Keratinocyte (primary cell): ENCODE data around the gene PDK1. TPM values are rescaled to one million over a fixed set of nuclear protein-coding genes. Genes with fewer than 3 reads are reported as not detected.
"Not testable (repeated sequence)": the region's sequence is repeated elsewhere in the genome, so short reads cannot be mapped to it uniquely, and the experiment has no call there.

Experiments
- DNase-seq: peaks from one replicate; pipeline ENCODE4 v3.0.0-alpha.2; 2011; ENCODE audit warnings: low read depth, missing footprints, low spot score
- FAIRE-seq: peaks from 2 replicates; lab custom pipeline; 2011; peaks lifted over from hg19 to GRCh38; lab: Jason Lieb, UNC
- H2AFZ ChIP-seq: 2 replicates; pipeline ENCODE4 v1.6.0; 2012; ENCODE audit warnings: low read length, control low read depth, inconsistent platforms; ENCODE audit not compliant: control insufficient read depth
- H3K27ac ChIP-seq: 2 replicates; pipeline ENCODE4 v1.5.1; 2011; ENCODE audit warnings: low read length; ENCODE audit not compliant: control insufficient read depth, insufficient read depth
- H3K27me3 ChIP-seq: 3 replicates; pipeline ENCODE4 v1.6.0; 2011; ENCODE audit warnings: low read length; ENCODE audit not compliant: control insufficient read depth, insufficient read depth; ENCODE audit errors: extremely low read depth
- H3K36me3 ChIP-seq, 2 experiments: 2 replicates in 1 of 2; 3 replicates in 1 of 2; pipeline ENCODE4 v1.5.1; 2011; ENCODE audit warnings: low read length in 2 of 2, mild to moderate bottlenecking in 1 of 2; ENCODE audit not compliant: control insufficient read depth in 2 of 2, insufficient read depth in 2 of 2; ENCODE audit errors: extremely low read depth in 1 of 2
- H3K4me1 ChIP-seq: 3 replicates; pipeline ENCODE4 v1.5.1; 2011; ENCODE audit warnings: low read length; ENCODE audit not compliant: control insufficient read depth, insufficient read depth; ENCODE audit errors: extremely low read depth
- H3K4me2 ChIP-seq: 3 replicates; pipeline ENCODE4 v1.6.0; 2011; ENCODE audit warnings: low read depth, low read length; ENCODE audit not compliant: control insufficient read depth, insufficient read depth; ENCODE audit errors: extremely low read depth
- H3K4me3 ChIP-seq, 3 experiments: fragments of 200-600 bp in 1 of 3; sonication (generic) in 1 of 3; 2 replicates in 2 of 3; 3 replicates in 1 of 3; pipeline ENCODE4 v1.5.1; 2011 to 2016; ENCODE audit warnings: low read length in 3 of 3, mild to moderate bottlenecking in 3 of 3, control low read depth in 2 of 3, inconsistent platforms in 1 of 3, low read depth in 1 of 3, mixed read lengths in 1 of 3, mixed run types in 1 of 3, moderate library complexity in 1 of 3; ENCODE audit not compliant: control insufficient read depth in 2 of 3, insufficient read depth in 2 of 3; ENCODE audit errors: extremely low read depth in 1 of 3
- H3K79me2 ChIP-seq: 2 replicates; pipeline ENCODE4 v1.6.0; 2012; ENCODE audit warnings: low read length; ENCODE audit not compliant: control insufficient read depth, insufficient read depth
- H3K9ac ChIP-seq: 3 replicates; pipeline ENCODE4 v1.6.0; 2011; ENCODE audit warnings: low read length; ENCODE audit not compliant: control insufficient read depth, insufficient read depth; ENCODE audit errors: extremely low read depth
- H3K9me1 ChIP-seq: 3 replicates; pipeline ENCODE4 v1.6.0; 2011; ENCODE audit warnings: low read length; ENCODE audit not compliant: control insufficient read depth, insufficient read depth; ENCODE audit errors: extremely low read depth
- H3K9me3 ChIP-seq: 2 replicates; pipeline ENCODE4 v1.5.1; 2012; ENCODE audit warnings: low read depth, low read length; ENCODE audit not compliant: control insufficient read depth
- H4K20me1 ChIP-seq: 3 replicates; pipeline ENCODE4 v1.6.0; 2011; ENCODE audit warnings: low read length; ENCODE audit not compliant: control insufficient read depth, insufficient read depth; ENCODE audit errors: extremely low read depth
- EZH2 ChIP-seq: IDR thresholded peaks from one replicate; pipeline ENCODE4 v1.6.1; 2012; ENCODE audit warnings: inconsistent platforms, mild to moderate bottlenecking, low read length, moderate library complexity
- dilution Hi-C: fragments of 300-500 bp; cut with MboI; formaldehyde crosslinking; loops from one replicate; pipeline ENCODE4 v1.7.0; 2020; ENCODE audit warnings: low sequenced_read_pairs; ENCODE audit not compliant: extremely low pct_ligation_motif_present
- polyA plus RNA-seq, 5 experiments: library from polyadenylated mRNA; depleted of rRNA in 3 of 5; stranded (reverse) in 3 of 5; stranded (forward) in 1 of 5; unstranded in 1 of 5; fragments of >200 nt; gene quantifications; 1 replicate in 1 of 5; 2 replicates in 3 of 5; 3 replicates in 1 of 5; pipeline versions ENCODE4 v1.2.1 to v1.2.3, GENCODE V29; 2011 to 2012; ENCODE audit warnings: missing spikeins in 2 of 5, low read depth in 1 of 5, low replicate concordance in 1 of 5
- TF ChIP-seq, protein P1 (sequence below), 3 experiments: IDR thresholded peaks in 1 of 3; conservative IDR thresholded peaks in 1 of 3; optimal IDR thresholded peaks in 1 of 3; 2 replicates in 2 of 3; 3 replicates in 1 of 3; pipeline versions ENCODE3 to v1.5.1; 2011; ENCODE audit warnings: low read length in 3 of 3, mild to moderate bottlenecking in 3 of 3, moderate library complexity in 2 of 3, control low read depth in 1 of 3, inconsistent platforms in 1 of 3; ENCODE audit not compliant: insufficient read depth in 2 of 3; ENCODE audit errors: extremely low read depth in 1 of 3

Gene PDK1
- polyA plus RNA-seq, 1 donor (not counting 4 experiments of a cell fraction or from before 2014, with no cell fraction given): 29.2 TPM

DNA sequence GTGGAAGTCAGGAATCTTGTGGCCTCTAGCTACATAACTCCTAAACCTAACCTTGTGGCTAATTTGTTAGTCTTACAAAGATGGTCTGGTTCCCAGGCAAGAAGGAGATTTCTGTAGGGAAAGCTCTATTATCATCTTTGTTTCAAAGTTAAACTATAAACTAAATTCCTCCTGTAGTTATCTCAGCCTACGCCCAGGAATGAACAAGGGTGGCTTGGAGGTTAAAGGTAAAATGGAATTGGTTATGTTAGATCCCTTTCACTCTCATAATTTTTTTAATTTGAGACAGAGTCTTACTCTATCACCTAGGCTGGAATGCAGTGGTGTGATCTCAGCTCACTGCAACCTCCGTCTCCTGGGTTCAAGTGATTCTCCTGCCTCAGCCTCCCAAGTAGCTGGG lies 24.6 kb upstream of the PDK1 start:
- H3K36me3 ChIP-seq: no peaks in the 10 kb centered on the region
- H3K4me3 ChIP-seq: no peak overlapping the region
- DNase-seq (no peak), FAIRE-seq (no peak)
- H3K27ac ChIP-seq: no peak overlapping the region
- H2AFZ ChIP-seq: no peak overlapping the region
- no peaks in the 10 kb centered on the region for H3K9me1 ChIP-seq
- H3K27me3 ChIP-seq: no peaks in the 10 kb centered on the region
- no peak overlapping the region for H3K9ac ChIP-seq
- no peaks in the 10 kb centered on the region for H4K20me1 ChIP-seq
- no peak overlapping the region for H3K4me2 ChIP-seq
- no peaks in the 10 kb centered on the region for H3K9me3 ChIP-seq
- no peak for TF ChIP-seq EZH2
- TF ChIP-seq, protein P1, sequence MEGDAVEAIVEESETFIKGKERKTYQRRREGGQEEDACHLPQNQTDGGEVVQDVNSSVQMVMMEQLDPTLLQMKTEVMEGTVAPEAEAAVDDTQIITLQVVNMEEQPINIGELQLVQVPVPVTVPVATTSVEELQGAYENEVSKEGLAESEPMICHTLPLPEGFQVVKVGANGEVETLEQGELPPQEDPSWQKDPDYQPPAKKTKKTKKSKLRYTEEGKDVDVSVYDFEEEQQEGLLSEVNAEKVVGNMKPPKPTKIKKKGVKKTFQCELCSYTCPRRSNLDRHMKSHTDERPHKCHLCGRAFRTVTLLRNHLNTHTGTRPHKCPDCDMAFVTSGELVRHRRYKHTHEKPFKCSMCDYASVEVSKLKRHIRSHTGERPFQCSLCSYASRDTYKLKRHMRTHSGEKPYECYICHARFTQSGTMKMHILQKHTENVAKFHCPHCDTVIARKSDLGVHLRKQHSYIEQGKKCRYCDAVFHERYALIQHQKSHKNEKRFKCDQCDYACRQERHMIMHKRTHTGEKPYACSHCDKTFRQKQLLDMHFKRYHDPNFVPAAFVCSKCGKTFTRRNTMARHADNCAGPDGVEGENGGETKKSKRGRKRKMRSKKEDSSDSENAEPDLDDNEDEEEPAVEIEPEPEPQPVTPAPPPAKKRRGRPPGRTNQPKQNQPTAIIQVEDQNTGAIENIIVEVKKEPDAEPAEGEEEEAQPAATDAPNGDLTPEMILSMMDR (optimal IDR thresholded peaks at IDR 0.05 in 1 of 3, IDR thresholded peaks at IDR 0.05 in 1 of 3, conservative IDR thresholded peaks at IDR 0.05 in 1 of 3; ENCODE audit: extremely low read depth in 1 of 3, insufficient read depth in 2 of 3, low read length in 3 of 3): no peak
- no peaks in the 10 kb centered on the region for H3K4me1 ChIP-seq
- no peaks in the 10 kb centered on the region for H3K79me2 ChIP-seq
- dilution Hi-C loops: no loop called here

- H2AFZ ChIP-seq, dilution Hi-C loops, H3K4me3 ChIP-seq, H3K9me1 ChIP-seq, FAIRE-seq, H3K79me2 ChIP-seq, H3K4me1 ChIP-seq, DNase-seq, H3K27me3 ChIP-seq, H3K9me3 ChIP-seq, H3K9ac ChIP-seq, H3K27ac ChIP-seq, H3K36me3 ChIP-seq, H4K20me1 ChIP-seq, H3K4me2 ChIP-seq: not testable (repeated sequence)
These were observed 23.4 kb upstream of the PDK1 start for GRCh38 chr2:172532461-172532860.

- Histone ChIP-seq H3K27me3 (no peaks in the 10 kb centered on the region), H3K27ac (no peak overlapping the region), H3K79me2 (no peaks in the 10 kb centered on the region), H3K9me1 (no peaks in the 10 kb centered on the region), H3K36me3 (no peaks in the 10 kb centered on the region), H3K4me1 (no peaks in the 10 kb centered on the region), H2AFZ (no peak overlapping the region), H3K9me3 (no peaks in the 10 kb centered on the region), H3K4me3 (no peak overlapping the region), H3K4me2 (no peak overlapping the region), H4K20me1 (no peaks in the 10 kb centered on the region), H3K9ac (no peak overlapping the region)
- dilution Hi-C loops: no loop called here
- no peak for FAIRE-seq
- no peak for DNase-seq
- TF ChIP-seq, protein P1 (optimal IDR thresholded peaks at IDR 0.05 in 1 of 3, IDR thresholded peaks at IDR 0.05 in 1 of 3, conservative IDR thresholded peaks at IDR 0.05 in 1 of 3; ENCODE audit: extremely low read depth in 1 of 3, insufficient read depth in 2 of 3, low read length in 3 of 3): no peak
- TF ChIP-seq EZH2: no peak
These were observed 22.2 kb upstream of the PDK1 start for GRCh38 chr2:172533687-172534086.
